SU-DHL-6 (cell line): ENCODE measurements around the gene ADCY3.

ENCODE experiments used
- CTCF ChIP-seq: fragments of 200-600 bp; sonication (generic); IDR thresholded peaks from one replicate; pipeline ENCODE4 v1.5.1; 2017; ENCODE audit warnings: antibody characterized with exemption, mild to moderate bottlenecking, low read length, moderate library complexity; ENCODE audit not compliant: insufficient read depth, poor library complexity, severe bottlenecking
- EZH2phosphoT487 ChIP-seq: fragments of 200-600 bp; sonication (generic), shearing (Covaris generic); conservative IDR thresholded peaks from 2 replicates; pipeline ENCODE4 v1.6.1; 2018; ENCODE audit warnings: mild to moderate bottlenecking, antibody characterized with exemption, low read length, moderate library complexity, mixed read lengths

GRCh38 chr2:24832931-24833701 lies 86.9 kb downstream of the ADCY3 start:
- TF ChIP-seq CTCF (no peak), EZH2phosphoT487 (no peak)
